Smooth muscle cell (in vitro differentiated cells): ENCODE results near the gene WNT2. TPM values are rescaled to one million over a fixed set of nuclear protein-coding genes. Genes with fewer than 3 reads are reported as not detected.

ENCODE experiments used
- DNase-seq: peaks from one replicate; lab custom pipeline; 2025; ENCODE audit not compliant: unreplicated experiment; lab: John Stamatoyannopoulos, UW
- H2AFZ ChIP-seq: fragments of 200-600 bp; sonication (generic); 2 replicates; pipeline ENCODE4 v1.6.0; 2016; ENCODE audit warnings: antibody characterized with exemption, low read depth, mild to moderate bottlenecking
- H3F3A ChIP-seq: fragments of 200-600 bp; sonication (generic); 2 replicates; pipeline ENCODE4 v1.6.0; 2017; ENCODE audit warnings: antibody characterized with exemption, low read depth
- H3K27ac ChIP-seq: fragments of 200-600 bp; sonication (generic); 2 replicates; pipeline ENCODE4 v1.5.1; 2016; ENCODE audit warnings: low read depth, mild to moderate bottlenecking
- H3K27me3 ChIP-seq: fragments of 200-600 bp; sonication (generic); 2 replicates; pipeline ENCODE4 v1.6.1; 2016; ENCODE audit warnings: low read depth, mild to moderate bottlenecking
- H3K36me3 ChIP-seq: fragments of 200-600 bp; sonication (generic); 2 replicates; pipeline ENCODE4 v1.5.1; 2016; ENCODE audit warnings: low read depth
- H3K4me1 ChIP-seq: fragments of 200-600 bp; sonication (generic); 2 replicates; pipeline ENCODE4 v1.5.1; 2016; ENCODE audit warnings: low read depth
- H3K4me2 ChIP-seq: fragments of 200-600 bp; sonication (generic); 2 replicates; pipeline ENCODE4 v1.6.0; 2016; ENCODE audit warnings: mild to moderate bottlenecking
- H3K4me3 ChIP-seq: fragments of 200-600 bp; sonication (generic); 2 replicates; pipeline ENCODE4 v1.5.1; 2016; ENCODE audit warnings: mild to moderate bottlenecking
- H3K79me2 ChIP-seq: fragments of 200-600 bp; sonication (generic); 2 replicates; pipeline ENCODE4 v1.6.0; 2016; ENCODE audit warnings: low read depth, mild to moderate bottlenecking
- H3K9ac ChIP-seq: fragments of 200-600 bp; sonication (generic); 2 replicates; pipeline ENCODE4 v1.6.0; 2016; ENCODE audit warnings: low read depth
- H3K9me3 ChIP-seq: fragments of 200-600 bp; sonication (generic); replicated peaks from 2 replicates; pipeline ENCODE4 v1.5.1; 2016; ENCODE audit warnings: low read depth
- H4K20me1 ChIP-seq: fragments of 200-600 bp; sonication (generic); 2 replicates; pipeline ENCODE4 v1.6.0; 2016; ENCODE audit warnings: low read depth
- CTCF ChIP-seq: fragments of 200-600 bp; sonication (generic); IDR thresholded peaks from 2 replicates; pipeline ENCODE4 v1.5.1; 2017; ENCODE audit warnings: borderline replicate concordance, mild to moderate bottlenecking, antibody characterized with exemption; ENCODE audit not compliant: insufficient read depth, poor library complexity, severe bottlenecking
- WGBS: methylation state at CpG from one replicate; pipeline ENCODE4 v1.1.7; 2016; ENCODE audit warnings: low lambda C conversion rate; 5-methylcytosine and 5-hydroxymethylcytosine counted together
- polyA plus RNA-seq: library from polyadenylated mRNA; unstranded; fragments of >200 nt; fragmentation: Nextera tagmentation; extraction: Ambion mirVana; gene quantifications from 2 replicates; pipeline ENCODE4 v1.2.1, GENCODE V29; 2016
- total RNA-seq: library from RNA; depleted of rRNA; stranded (reverse); fragments of >200 nt; gene quantifications from 2 replicates; pipeline ENCODE4 v1.2.3, GENCODE V29; 2014

WNT2 gene
- total and polyA plus RNA-seq, 2 experiments from 2014 or later: 98.9 to 182 TPM

GRCh38 chr7:117323305-117323850, 520 bp upstream of the WNT2 start:
- DNase-seq: no peak
- Histone ChIP-seq H3K36me3 (peaks cover 5% of the 10 kb centered on the region), H2AFZ (peak overlapping the region; percentile 58), H3K9me3 (no peaks in the 10 kb centered on the region), H3F3A (peaks cover 3% of the 10 kb centered on the region), H3K27ac (peak overlapping the region; percentile 73), H3K4me1 (no peaks in the 10 kb centered on the region), H3K9ac (peak overlapping the region; percentile 56), H3K27me3 (no peaks in the 10 kb centered on the region), H4K20me1 (no peaks in the 10 kb centered on the region), H3K79me2 (peaks cover 25% of the 10 kb centered on the region), H3K4me3 (peak overlapping the region; percentile 68), H3K4me2 (peak overlapping the region; percentile 97)
- WGBS: 4% methylated on average over 24 of the region's 25 CpGs
- no peak for TF ChIP-seq CTCF

GRCh38 chr7:117320523-117320922, 2.3 kb downstream of the WNT2 start:
- 96% methylated on average over 10 of the region's 10 CpGs for WGBS
- peaks cover 36% of the 10 kb centered on the region for H3K79me2 ChIP-seq
- H3K4me2 ChIP-seq: peak overlapping the region; percentile 97
- H4K20me1 ChIP-seq: no peaks in the 10 kb centered on the region
- no peaks in the 10 kb centered on the region for H3K9me3 ChIP-seq
- no peaks in the 10 kb centered on the region for H3K27me3 ChIP-seq
- no peak overlapping the region for H2AFZ ChIP-seq
- peaks cover 7% of the 10 kb centered on the region for H3K36me3 ChIP-seq
- no peak overlapping the region for H3K27ac ChIP-seq
- no peaks in the 10 kb centered on the region for H3K4me1 ChIP-seq
- no peak for DNase-seq
- no peak overlapping the region for H3K4me3 ChIP-seq
- no peak for TF ChIP-seq CTCF
- H3F3A ChIP-seq: peaks cover 2% of the 10 kb centered on the region
- no peak overlapping the region for H3K9ac ChIP-seq

- no peaks in the 10 kb centered on the region for H3K4me1 ChIP-seq
- H3K27ac ChIP-seq: no peak overlapping the region
- H2AFZ ChIP-seq: no peak overlapping the region
- H3F3A ChIP-seq: no peaks in the 10 kb centered on the region
- no peak overlapping the region for H3K9ac ChIP-seq
- 96% methylated on average over 3 of the region's 3 CpGs for WGBS
- H3K4me3 ChIP-seq: no peak overlapping the region
- peaks cover 36% of the 10 kb centered on the region for H3K79me2 ChIP-seq
- no peaks in the 10 kb centered on the region for H3K9me3 ChIP-seq
- no peak overlapping the region for H3K4me2 ChIP-seq
- peaks cover 7% of the 10 kb centered on the region for H3K36me3 ChIP-seq
- H4K20me1 ChIP-seq: no peaks in the 10 kb centered on the region
- DNase-seq: no peak
- no peaks in the 10 kb centered on the region for H3K27me3 ChIP-seq
- TF ChIP-seq CTCF: no peak
These were observed 3.7 kb downstream of the WNT2 start for GRCh38 chr7:117319181-117319580.

- no peaks in the 10 kb centered on the region for H3K27me3 ChIP-seq
- H3K79me2 ChIP-seq: peaks cover 20% of the 10 kb centered on the region
- peak overlapping the region; percentile 41 for H3K4me2 ChIP-seq
- no peak overlapping the region for H3K27ac ChIP-seq
- no peaks in the 10 kb centered on the region for H4K20me1 ChIP-seq
- no peak for TF ChIP-seq CTCF
- H3K4me1 ChIP-seq: no peaks in the 10 kb centered on the region
- H3K9ac ChIP-seq: no peak overlapping the region
- H3K36me3 ChIP-seq: peaks cover 4% of the 10 kb centered on the region
- no peaks in the 10 kb centered on the region for H3F3A ChIP-seq
- no peak overlapping the region for H3K4me3 ChIP-seq
- H3K9me3 ChIP-seq: no peaks in the 10 kb centered on the region
- H2AFZ ChIP-seq: no peak overlapping the region
- DNase-seq: no peak
These were observed 9.3 kb downstream of the WNT2 start for GRCh38 chr7:117313582-117313981.
